Nephron (organoid): Measurements from ENCODE around the gene FAM131A.

Source experiments
- H3K27ac Mint-ChIP-seq, 3 experiments: 2 replicates each; pipeline ENCODE4 v1.8.0; 2020; ENCODE audit warnings: mixed read lengths in 3 of 3, mild to moderate bottlenecking in 2 of 3, moderate library complexity in 1 of 3
- H3K27me3 Mint-ChIP-seq: 2 replicates; pipeline ENCODE4 v1.8.0; 2021; ENCODE audit warnings: low read depth, mild to moderate bottlenecking, moderate library complexity, mixed read lengths
- H3K36me3 Mint-ChIP-seq: 2 replicates; pipeline ENCODE4 v1.8.0; 2020; ENCODE audit warnings: low read depth, mixed read lengths
- H3K4me1 Mint-ChIP-seq: 2 replicates; pipeline ENCODE4 v1.8.0; 2020; ENCODE audit warnings: mixed read lengths
- H3K4me3 Mint-ChIP-seq, 3 experiments: 2 replicates each; pipeline ENCODE4 v1.8.0; 2020; ENCODE audit warnings: mild to moderate bottlenecking in 3 of 3, mixed read lengths in 3 of 3, moderate library complexity in 2 of 3
- H3K9me3 Mint-ChIP-seq: 2 replicates; pipeline ENCODE4 v1.8.0; 2020; ENCODE audit warnings: mixed read lengths
- TF ChIP-seq, protein P1 (sequence below), 3 experiments: fragments of 200-600 bp; sonication (generic); IDR thresholded peaks; one replicate each; pipeline ENCODE4 v1.5.0; 2021; ENCODE audit warnings: antibody characterized with exemption in 3 of 3; ENCODE audit not compliant: unreplicated experiment in 3 of 3

FAM131A gene

DNA sequence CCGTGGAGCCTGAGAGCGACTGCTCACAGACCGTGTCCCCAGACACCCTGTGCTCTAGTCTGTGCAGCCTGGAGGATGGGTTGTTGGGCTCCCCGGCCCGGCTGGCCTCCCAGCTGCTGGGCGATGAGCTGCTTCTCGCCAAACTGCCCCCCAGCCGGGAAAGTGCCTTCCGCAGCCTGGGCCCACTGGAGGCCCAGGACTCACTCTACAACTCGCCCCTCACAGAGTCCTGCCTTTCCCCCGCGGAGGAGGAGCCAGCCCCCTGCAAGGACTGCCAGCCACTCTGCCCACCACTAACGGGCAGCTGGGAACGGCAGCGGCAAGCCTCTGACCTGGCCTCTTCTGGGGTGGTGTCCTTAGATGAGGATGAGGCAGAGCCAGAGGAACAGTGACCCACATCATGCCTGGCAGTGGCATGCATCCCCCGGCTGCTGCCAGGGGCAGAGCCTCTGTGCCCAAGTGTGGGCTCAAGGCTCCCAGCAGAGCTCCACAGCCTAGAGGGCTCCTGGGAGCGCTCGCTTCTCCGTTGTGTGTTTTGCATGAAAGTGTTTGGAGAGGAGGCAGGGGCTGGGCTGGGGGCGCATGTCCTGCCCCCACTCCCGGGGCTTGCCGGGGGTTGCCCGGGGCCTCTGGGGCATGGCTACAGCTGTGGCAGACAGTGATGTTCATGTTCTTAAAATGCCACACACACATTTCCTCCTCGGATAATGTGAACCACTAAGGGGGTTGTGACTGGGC is 7.3 kb downstream of the FAM131A start:
- TF ChIP-seq, protein P1, sequence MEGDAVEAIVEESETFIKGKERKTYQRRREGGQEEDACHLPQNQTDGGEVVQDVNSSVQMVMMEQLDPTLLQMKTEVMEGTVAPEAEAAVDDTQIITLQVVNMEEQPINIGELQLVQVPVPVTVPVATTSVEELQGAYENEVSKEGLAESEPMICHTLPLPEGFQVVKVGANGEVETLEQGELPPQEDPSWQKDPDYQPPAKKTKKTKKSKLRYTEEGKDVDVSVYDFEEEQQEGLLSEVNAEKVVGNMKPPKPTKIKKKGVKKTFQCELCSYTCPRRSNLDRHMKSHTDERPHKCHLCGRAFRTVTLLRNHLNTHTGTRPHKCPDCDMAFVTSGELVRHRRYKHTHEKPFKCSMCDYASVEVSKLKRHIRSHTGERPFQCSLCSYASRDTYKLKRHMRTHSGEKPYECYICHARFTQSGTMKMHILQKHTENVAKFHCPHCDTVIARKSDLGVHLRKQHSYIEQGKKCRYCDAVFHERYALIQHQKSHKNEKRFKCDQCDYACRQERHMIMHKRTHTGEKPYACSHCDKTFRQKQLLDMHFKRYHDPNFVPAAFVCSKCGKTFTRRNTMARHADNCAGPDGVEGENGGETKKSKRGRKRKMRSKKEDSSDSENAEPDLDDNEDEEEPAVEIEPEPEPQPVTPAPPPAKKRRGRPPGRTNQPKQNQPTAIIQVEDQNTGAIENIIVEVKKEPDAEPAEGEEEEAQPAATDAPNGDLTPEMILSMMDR (IDR thresholded peaks at IDR 0.05; ENCODE audit: unreplicated experiment in 3 of 3): no peak
- H3K27ac Mint-ChIP-seq: peak overlapping the region in 1 of 3 experiments; percentile 72
- H3K9me3 Mint-ChIP-seq: no peaks in the 10 kb centered on the region
- H3K4me1 Mint-ChIP-seq: peaks cover 38% of the 10 kb centered on the region
- no peaks in the 10 kb centered on the region for H3K27me3 Mint-ChIP-seq
- peaks cover 19% of the 10 kb centered on the region for H3K36me3 Mint-ChIP-seq
- H3K4me3 Mint-ChIP-seq: no peak overlapping the region

GRCh38 chr3:184345317-184346144 is 8.1 kb downstream of the FAM131A start:
- Mint-ChIP-seq H3K4me3 (peak overlapping the region; percentile 30 to 54 (median 37)), H3K36me3 (peaks cover 19% of the 10 kb centered on the region), H3K9me3 (no peaks in the 10 kb centered on the region), H3K4me1 (peaks cover 42% of the 10 kb centered on the region), H3K27me3 (no peaks in the 10 kb centered on the region), H3K27ac (peak overlapping the region; percentile 72 to 87 (median 86))
- TF ChIP-seq, protein P1 (IDR thresholded peaks at IDR 0.05; ENCODE audit: unreplicated experiment in 3 of 3): peak; percentile 40 to 56 (median 42)

GRCh38 chr3:184346480-184347190 is 9.2 kb downstream of the FAM131A start:
- Mint-ChIP-seq H3K4me3 (no peak overlapping the region), H3K27ac (peak overlapping the region; percentile 80 to 96 (median 89)), H3K27me3 (no peaks in the 10 kb centered on the region), H3K9me3 (no peaks in the 10 kb centered on the region), H3K4me1 (peaks cover 52% of the 10 kb centered on the region), H3K36me3 (peaks cover 22% of the 10 kb centered on the region)
- TF ChIP-seq, protein P1 (IDR thresholded peaks at IDR 0.05; ENCODE audit: unreplicated experiment in 3 of 3): no peak

DNA sequence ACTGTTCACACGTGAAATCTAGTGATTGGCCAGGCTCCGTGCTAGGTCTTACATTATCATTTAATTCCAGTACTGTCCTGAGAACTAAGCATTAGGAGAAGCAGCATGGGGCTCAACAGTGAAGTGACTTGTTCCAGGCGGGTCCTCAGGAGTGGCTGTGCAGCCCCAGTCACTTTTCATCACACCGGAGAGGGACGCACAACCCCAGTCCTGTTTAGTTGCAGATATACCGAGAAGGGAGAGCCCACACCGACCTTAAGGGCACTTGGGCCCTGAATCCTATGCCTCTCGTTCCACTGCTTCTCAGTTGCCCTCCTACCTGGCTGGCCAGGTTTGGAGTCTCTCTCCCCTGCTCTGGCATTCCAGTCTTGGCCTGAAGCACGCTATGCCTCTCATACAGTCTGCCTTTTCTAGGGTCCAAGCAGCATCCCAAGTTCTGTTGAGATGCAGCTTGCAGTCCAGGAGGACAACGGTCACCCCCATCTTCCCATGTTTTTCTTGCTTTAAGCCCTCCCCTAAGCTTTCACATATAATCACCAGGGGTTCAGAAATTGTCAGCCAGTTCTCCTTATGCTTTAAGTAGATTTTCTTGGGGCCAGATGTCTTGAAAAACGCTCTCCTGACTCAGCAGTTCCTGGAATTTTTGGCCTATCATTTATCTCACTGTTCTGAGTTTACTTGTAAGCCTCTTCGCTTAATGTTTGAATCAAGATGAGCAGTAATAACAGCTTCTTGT is 10.1 kb downstream of the FAM131A start:
- TF ChIP-seq, protein P1 (IDR thresholded peaks at IDR 0.05; ENCODE audit: unreplicated experiment in 3 of 3): no peak
- Mint-ChIP-seq H3K27ac (peak overlapping the region; percentile 80 to 96 (median 89)), H3K9me3 (no peaks in the 10 kb centered on the region), H3K27me3 (no peaks in the 10 kb centered on the region), H3K4me3 (peak overlapping the region in 2 of 3 experiments; percentile 7 to 8), H3K4me1 (peaks cover 61% of the 10 kb centered on the region), H3K36me3 (peaks cover 28% of the 10 kb centered on the region)

- no peak overlapping the region for H3K4me3 Mint-ChIP-seq
- H3K9me3 Mint-ChIP-seq: no peaks in the 10 kb centered on the region
- TF ChIP-seq, protein P1 (IDR thresholded peaks at IDR 0.05; ENCODE audit: unreplicated experiment in 3 of 3): no peak
- H3K36me3 Mint-ChIP-seq: peaks cover 29% of the 10 kb centered on the region
- no peaks in the 10 kb centered on the region for H3K27me3 Mint-ChIP-seq
- peaks cover 62% of the 10 kb centered on the region for H3K4me1 Mint-ChIP-seq
- H3K27ac Mint-ChIP-seq: peak overlapping the region; percentile 80 to 96 (median 89)
Measured at GRCh38 chr3:184348057-184348382, 10.6 kb downstream of the FAM131A start.
